Activated T-cell treated with anti-CD3 and anti-CD28 coated beads for 24 hours (primary cell): ENCODE results near the gene SPZ1.
A peak's percentile ranks its signal among the peaks of the same experiment; 100 is the strongest.
"Not testable (repeated sequence)": the region's sequence is repeated elsewhere in the genome, so short reads cannot be mapped to it uniquely, and the experiment has no call there.

Source experiments
- DNase-seq: peaks from one replicate; pipeline ENCODE4 v3.0.0-alpha.2; 2020; ENCODE audit warnings: low read depth

Gene SPZ1

DNA sequence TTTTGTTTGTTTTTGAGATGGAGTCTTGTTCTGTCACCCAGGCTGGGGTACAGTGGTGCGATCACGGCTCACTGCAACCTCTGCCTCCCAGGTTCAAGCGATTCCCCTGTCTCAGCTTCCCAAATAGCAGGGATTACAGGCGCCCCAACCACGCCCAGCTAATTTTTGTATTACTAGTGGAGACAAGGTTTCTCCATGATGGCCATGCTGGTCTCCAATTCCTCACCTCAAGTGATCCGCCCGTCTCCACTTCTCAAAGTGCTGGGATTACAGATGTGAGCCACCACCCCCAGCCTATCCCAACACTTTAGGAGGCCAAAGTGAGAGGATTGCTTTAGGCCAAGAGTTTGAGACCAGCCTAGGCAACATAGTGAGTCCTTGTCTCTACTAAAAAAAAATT lies 19.3 kb downstream of the SPZ1 start:
- DNase-seq: no peak

DNA sequence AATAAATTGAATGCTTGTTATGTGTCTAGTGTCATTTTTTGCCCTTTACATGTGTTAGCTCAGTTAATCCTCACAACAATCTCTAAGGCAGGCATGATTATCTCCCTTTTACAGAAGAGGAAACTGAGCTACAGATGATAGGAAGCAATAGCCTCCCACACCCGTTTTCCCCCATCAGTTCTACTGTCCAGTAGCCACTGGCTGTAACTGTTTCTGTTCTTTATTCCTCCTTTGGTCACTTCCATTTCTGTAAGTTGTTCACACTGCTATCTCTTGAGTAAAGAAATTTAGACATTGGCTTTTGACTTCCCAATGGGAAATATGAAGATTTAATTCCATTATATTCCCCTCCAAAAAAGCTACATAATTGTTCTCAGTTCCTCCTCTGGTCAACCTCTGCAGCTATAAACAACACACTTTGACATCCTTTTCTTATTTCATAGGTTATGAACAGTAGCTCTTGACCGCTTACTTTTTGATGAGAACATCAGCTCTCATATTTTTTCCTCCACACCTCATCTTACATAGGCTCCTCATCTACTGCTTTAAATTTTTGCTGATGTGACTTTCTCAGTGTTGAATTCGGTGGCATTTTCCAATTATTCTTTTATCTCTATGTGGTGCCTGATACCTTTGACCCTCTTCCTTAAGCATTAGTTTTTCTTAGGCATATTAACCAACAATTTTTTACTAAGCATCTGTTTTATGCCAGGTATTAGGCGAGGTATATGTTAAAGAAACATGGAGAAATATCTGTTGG lies 21.4 kb downstream of the SPZ1 start:
- DNase-seq: no peak

DNA sequence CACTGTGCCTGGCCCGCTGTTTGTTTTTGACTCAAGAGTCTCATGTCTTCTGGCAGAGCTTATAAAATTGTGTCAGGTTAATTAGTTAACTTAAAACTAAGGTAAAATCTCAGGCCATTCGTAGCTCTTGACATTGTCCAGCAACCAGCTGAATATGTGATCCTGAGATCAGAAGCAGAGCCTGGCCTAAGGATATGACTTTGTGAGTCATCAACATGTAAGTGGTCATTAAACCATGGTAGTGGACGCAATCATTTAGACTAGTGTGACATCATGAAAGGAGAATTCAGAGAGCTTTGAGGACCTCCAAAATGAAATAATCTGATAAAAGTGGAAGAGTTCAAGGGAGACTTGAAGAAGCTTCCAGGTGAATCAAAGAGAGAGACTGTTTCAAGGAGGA lies 23.3 kb downstream of the SPZ1 start:
- no peak for DNase-seq

DNA sequence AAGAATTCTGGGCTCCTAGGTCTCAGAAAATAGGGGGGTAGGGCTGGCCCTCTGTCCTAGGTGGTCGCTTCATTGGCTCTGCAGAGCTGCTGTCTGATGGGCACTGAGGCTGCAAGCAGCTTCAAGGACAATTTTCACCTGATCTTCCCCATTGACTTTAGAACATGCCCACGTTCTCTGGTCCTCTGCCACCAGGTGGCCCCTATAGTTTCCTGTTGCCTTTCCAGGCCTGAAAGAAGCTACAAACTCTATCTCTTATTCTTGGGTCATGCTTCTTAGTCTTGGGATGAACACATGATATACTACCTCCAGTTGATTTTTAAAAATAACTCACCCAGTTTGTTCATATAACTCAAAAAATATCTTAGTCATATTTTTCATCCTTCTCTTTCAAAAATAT lies 26.3 kb downstream of the SPZ1 start:
- peak; percentile 6 for DNase-seq

DNA sequence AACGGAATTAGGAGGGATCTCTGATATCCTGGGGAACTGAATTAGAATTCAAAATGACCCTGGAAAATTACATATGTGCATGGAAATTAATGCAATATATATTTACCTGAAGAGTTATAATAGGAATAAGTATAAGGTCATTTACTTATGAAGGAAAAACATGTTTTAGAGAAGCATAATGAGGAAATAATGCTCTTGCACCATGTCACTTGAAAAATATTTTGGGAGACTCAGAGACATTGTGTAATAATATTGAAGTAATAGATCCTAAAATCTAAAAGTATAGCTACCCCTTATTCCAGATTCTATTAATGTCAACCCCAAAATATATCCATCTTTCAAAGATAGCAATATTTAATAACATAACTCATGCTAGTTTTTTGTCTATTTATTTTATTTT lies 28.4 kb downstream of the SPZ1 start:
- DNase-seq: no peak

DNA sequence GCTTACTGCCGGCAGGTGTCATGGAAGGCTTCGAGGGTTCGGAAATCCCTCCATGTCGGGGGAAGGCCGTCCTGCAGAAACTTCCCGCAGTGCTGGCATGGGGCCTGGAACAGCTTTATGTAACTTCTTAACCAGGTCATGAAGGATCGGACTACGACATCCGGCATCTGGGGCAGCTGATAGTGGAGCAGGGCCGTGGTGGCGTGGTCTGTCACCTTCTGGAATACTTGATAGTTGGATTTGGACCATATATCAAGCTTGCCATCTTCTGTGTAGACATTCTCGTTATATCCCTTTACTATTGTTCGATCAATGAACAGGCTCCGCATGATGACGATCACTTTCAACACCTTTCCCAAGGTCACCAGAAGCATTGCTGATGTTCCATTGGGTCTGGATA lies 31.2 kb downstream of the SPZ1 start:
- DNase-seq: not testable (repeated sequence)

DNA sequence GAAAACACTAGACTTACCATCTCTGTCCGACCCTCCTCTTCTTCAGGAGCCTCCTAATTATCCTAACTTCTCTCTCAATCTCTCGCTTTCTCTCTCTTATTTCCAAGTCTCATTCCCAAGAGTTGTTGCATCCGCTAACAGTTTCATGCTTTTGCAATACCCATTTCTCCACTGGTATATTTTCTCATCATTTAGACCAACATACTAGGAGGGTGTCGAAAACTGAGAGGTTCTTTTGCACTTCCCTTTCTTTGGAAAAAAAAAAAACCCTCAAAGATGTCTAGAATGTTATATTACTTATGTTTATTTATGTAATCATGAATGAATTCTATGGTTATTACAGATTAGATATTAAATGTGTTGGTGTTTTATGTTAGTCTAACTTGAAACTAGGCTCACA lies 35.9 kb downstream of the SPZ1 start:
- DNase-seq: no peak

DNA sequence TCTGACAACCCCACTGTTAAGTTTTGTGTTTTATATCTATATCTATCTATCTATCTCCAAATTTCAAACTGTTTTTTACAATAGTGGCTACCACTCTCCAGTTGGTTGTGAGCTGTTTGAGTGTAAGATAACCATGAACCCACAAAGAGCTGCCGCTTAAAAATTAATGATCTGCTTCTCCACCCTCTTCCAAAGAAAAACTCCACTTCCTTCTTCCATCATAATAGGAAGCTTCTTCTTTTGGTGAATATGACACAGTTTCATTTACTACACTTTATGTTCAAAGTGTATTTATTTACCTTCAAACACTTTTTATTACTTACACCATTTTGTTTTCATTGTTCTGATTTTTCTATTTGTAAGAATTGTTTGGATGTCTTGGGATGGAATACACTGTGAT lies 37.9 kb downstream of the SPZ1 start:
- no peak for DNase-seq

DNA sequence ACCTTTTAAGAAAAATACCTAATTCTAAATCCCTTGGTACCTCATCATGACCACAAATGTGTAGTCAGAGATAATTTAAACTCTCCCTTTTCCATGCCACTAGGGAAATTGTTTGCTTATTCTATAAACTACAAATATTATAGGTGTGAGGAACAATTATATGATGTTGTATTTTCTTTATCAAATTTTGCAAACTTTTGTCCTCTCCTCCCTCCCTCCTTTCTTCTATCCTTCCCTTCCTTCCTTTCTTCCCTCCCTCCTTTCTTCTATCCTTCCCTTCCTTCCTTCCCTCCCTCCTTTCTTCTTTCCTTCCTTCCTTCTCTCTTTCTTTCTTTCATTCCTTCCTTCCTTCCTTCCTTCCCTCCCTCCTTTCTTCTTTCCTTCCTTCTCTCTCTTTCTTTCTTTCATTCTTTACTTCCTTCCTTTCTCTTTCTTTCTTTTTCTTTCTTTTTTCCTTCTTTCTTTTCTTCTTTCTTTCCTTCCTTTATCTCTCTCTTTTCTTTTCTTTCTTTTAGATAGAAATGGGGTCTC lies 41.2 kb downstream of the SPZ1 start:
- no peak for DNase-seq

DNA sequence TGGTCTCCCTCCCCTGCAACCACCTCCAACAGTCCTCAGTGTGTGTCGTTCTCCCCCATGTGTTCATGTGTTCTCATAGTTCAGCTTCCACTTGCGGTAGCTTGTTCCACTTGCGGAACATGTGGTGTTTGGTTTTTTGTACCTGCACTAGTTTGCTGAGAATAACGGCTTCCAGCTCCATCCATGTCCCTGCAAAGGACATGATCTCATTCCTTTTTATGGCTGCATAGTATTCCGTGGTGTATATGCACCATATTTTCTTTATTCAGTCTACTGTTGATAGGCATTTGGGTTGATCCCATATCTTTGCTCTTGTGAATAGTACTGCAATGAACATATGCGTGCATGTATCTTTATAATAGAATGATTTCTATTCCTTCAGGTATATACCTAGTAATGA lies 45.1 kb downstream of the SPZ1 start:
- no peak for DNase-seq

DNA sequence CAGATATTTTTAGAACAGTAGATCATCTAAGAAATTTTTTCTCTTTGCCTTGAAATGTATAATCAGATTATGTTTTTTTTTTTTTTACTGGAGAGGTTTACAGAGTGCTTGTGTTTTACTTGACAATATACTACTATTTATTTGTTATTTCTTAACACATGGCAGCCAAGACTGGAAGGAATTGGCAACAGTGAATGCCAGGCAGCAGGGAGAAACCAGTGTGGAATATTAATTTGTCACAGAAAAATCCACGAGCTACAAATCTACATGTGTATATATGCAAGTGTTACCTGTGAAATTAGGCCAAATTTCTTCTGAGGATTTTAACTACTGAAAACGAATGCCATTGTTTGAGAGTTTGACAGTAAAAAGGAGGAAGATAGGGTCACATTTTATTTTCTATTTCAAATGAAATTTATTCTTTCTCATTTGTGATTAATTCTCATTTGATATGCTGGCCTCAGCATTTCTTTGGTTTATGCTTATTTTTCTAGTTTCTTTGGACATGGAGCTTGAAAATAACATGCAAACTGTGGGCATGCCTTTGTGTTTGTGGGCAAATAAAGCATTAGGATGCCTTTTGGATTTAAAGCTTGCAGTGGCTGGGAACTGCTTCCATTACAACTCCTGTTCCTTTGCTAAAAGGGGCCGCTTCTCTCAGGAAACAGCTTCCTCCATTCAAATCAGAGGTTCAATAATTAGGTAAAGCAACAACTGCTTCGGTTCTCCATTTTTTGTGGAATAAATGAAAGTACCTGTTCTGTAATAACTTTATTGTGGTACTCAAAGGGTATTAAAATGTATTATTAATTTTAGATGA lies 49.1 kb downstream of the SPZ1 start:
- DNase-seq: no peak

DNA sequence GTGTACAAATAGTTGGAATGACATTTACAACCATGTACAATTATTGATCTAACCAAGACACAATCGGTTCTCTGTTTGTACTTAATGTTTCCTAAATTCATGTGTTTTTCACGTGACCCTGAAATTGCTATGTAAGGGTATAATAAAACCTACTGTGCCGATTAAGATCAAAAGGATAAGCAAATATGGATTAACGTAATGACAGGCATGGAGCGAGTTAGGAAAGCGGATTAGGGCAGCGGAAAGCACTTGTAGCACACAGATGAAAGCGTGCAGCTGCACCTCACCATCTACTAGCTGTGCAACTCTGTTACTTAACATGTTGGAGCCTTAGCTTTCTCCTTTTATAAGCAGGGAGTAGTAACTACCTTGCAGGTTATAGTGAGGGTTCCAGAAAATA lies 49.7 kb downstream of the SPZ1 start:
- no peak for DNase-seq

DNA sequence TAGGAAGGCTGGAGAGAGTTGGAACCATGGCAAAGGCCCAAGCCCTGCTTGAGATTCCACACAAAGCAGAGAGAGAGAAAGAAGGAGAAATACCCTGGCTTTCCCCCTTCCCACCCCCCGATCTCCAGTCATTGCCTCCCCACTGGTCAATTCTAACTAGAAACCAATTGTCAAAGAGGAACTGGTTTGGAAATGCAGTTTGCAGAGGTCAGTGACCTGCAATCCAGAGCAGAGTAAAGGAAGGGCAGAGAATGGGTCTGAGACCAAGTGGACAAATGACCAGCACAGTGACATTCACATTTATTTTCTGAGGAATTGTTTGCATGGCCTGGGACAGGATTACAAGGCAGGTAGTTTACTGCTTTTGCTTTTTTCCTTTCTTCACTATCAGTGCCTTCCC lies 50.6 kb downstream of the SPZ1 start:
- DNase-seq: no peak
